Mucosa of gallbladder (tissue), 1 donor: Measurements from ENCODE around the gene FOXC2. TPM values are rescaled to one million over a fixed set of nuclear protein-coding genes. Genes with fewer than 3 reads are reported as not detected.

Source experiments
- DNase-seq: peaks from one replicate; pipeline ENCODE4 v3.0.0-alpha.2; 2020; ENCODE audit warnings: low spot score
- total RNA-seq: library from RNA; stranded (reverse); gene quantifications from one replicate; pipeline ENCODE4 v1.2.1, GENCODE V29; 2021
- donor health status: DM: no; HTN: no; CAD: no.

FOXC2 gene
- total RNA-seq: 0.92 TPM

DNA sequence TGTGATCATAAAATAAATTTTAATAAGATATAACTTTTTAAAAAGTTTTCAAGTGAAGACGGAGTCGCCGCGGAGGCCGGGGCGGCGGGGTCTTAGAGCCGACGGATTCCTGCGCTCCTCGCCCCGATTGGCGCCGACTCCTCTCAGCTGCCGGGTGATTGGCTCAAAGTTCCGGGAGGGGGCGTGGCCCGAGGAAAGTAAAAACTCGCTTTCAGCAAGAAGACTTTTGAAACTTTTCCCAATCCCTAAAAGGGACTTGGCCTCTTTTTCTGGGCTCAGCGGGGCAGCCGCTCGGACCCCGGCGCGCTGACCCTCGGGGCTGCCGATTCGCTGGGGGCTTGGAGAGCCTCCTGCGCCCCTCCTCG, at the start of gene FOXC2:
Gene FOXC2 (plus strand): TSS at position 229 of the 365 bp plus-strand sequence. CDS start 507 bp downstream, outside the sequence.
- peak; percentile 79 for DNase-seq

DNA sequence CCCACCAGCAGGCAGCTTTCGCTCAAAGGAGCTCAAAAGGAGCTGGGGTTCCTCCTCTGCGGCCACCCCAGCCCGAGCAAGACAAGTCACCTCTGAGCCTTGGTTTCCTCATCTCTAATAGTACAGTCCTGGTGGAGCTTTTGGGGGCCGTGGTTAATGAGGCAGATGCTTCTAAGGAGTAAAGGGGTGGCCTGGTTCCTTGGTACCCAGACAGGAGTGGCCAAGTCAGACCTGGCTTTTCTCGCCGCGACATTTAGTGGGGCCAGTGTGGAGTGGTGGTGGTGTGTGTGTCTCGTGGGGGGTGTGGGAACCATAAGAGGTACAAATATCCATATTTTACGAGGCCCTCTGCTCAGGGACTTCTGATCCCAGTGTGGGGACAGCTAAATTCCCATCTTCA, 49.6 kb upstream of the FOXC2 start:
- no peak for DNase-seq

DNA sequence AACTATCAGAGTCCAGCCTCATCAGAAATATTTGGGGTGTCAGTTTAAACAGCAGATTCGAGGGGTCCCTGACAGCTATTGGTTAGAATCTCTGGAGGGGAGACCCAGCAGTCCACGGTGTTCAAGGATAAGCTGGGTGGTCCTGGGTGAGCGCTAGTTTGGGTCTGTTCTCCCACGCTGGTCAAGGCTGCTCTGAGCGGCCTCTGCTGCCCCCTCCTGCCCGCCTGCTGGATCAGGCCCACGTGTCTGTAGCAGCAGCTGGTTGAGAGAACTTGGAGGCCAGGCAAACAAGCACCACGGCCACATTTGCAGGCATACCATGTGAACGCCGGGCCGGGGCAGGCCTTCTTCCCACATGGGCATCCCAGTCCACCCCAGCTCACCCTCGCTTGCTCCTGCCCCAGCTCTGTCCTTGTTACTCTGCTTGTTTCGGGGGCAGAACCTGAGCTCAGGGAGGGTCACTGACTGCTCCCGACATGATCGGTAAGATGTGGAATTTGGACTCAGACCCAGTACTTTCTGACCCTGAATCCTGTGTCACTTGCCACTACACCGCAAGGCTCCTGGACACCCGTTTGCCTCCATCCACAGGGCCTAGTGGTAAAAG, 48.9 kb upstream of the FOXC2 start:
- peak; percentile 68 for DNase-seq

DNA sequence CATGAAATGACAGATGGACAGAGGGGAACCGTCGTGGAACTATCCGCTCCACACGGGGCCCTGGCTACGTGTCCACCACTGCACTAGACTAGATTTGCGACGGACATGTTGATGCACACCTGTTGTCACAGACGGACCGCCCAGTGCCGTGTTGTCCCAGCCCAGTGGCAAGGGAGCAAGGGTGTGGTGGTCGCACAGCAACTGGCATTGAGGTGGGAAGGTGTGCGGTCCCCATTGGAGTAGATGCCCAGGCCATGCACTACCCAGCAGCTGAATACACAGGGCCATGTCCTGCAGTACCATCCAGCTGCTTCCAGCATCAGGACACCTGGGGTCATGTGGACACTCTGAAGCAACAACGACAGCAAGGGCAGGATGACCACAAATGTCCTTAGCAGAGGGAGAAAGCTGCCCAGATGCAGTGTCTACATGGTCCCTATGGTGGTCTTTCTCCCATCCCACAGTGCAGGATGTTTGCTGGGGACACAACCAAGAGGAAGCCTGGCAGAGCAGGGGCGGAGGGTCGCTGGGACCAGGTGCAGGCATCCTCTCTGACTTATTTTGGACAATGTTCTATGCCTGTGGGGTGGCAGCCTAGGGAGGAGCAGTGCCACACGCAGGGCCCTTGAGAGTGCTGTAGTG, 47.5 kb upstream of the FOXC2 start:
- no peak for DNase-seq

DNA sequence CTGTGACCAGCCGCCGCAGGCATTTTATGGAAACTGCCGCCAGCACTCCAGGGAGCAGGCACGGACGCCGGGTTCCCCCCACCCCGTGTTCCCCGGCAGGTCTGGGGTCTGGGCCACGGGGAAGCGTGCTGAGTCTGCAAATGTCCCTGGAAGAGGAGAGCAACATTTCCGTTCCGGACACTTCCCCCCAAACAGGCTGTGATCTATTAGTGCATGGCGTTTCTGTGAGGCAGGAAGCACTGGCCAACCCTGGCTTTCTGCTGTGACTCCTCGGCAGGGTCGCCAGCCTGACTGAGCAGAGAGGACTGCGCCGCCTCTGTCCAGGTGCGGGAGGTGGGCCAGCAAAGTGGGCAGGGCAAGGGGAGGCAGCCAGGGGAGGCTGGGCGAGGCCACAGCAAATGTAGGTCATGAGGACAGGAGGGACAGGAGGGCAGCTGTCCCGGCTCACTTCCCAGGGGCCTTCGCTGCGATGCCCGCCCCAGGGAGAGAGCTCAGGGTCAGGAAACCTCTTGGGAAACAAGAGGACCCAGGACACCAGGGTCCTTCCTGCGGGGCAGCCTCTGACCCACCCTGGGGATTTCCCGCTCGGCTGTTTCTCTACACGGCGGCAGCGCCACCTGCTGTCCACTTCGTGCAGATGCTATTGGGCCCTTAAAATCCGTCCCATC, 46.8 kb upstream of the FOXC2 start:
- DNase-seq: no peak

DNA sequence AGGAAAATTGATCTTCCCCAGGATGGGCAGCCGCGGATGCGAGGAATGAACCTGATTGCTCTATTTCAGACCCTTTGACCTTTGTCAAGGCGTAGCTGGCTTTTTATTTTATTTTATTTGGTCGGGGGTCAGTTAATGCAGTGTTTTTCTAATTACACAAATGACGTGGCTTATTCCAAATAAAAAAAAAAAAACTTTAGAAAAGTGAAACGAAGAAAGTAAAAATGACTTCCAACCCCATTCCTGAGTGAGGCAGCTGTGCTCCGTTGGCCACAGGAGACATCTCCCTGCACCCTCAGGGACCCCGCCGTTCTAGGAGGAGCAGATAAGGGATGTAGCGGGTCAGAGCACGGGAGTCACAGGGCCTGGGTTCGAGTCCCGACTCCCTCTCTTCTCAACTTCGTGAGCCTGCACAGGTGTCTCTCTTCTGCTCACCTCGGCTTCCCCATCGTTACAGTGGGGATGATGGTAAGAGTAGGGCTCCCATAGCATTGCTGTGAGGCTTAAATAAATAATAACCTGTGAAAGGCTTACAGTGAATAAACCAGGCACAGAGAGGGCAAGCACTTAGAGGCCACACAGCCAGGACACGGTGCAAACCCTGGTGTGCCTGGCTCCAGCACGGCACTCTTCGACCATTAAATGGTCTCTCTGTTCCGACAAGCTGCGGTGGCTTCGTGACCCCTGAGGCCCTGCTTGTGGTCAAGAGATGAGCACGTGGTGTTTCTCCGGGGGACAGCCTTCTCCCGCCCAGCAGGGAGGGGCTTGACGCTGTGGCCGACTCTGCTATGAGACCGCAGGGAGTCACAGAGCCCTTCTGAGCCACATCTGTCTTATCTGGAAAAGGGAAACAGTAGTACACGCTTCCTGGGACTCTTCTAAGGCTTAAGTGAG, 46.1 kb upstream of the FOXC2 start:
- DNase-seq: no peak

DNA sequence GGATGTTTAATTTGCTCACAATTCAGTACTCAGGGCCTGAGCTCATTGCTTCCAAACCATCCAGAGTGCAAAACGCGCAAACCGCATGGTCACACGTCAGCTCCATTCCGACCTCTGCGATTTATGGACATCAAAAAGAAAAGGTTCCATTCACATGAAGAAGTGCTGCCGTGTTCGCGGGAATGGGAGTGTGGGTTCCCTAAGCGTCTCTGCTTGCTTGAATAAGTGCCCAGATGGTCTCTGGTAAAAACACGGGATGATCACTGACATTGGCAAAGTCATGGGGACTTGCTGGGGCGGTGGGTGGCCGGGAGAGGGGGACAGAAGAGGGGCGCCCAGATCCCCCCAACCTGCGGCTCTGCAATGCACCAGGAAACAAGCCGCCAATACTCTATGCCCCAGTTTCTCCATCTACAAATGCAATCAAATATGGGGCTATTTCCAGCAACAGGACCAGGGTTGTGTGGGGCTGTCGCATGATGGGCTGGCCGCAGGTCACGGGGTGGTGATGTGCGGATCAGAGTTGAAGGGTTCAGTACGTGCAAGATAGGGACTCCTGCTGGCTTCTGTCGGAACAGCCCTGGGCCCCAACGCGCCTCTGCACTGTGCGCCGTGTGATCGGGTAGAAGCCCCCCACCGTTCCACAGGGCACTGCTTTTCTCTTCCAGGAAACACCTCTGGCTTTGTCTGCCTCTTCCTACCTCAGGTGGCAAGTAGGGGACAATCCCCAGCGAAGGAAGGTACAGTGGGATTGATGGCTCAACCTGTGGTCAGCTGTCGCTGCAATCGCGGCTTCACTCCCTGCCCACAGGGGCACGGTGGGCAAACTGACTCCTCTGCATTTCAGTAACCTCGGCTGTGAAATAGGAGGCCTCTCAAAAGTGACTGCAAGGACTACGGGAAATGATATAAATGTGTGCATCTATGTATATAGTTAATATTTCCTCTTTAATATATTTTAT, 45.1 kb upstream of the FOXC2 start:
- no peak for DNase-seq

DNA sequence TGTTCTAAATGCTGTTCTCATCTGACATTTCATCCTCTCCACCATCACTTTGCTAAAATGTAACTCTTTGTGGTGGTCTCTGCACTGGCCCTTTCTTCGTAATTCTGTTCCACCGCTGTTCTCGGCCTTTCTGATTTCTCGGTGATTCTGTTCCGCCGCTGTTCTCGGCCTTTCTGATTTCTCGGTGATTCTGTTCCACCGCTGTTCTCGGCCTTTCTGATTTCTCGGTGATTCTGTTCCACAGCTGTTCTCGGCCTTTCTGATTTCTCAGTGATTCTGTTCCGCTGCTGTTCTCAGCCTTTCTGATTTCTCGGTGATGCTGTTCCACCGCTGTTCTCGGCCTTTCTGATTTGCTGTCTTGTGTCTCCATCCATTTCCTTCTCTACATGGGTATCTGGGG, 44.0 kb upstream of the FOXC2 start:
- DNase-seq: no peak

DNA sequence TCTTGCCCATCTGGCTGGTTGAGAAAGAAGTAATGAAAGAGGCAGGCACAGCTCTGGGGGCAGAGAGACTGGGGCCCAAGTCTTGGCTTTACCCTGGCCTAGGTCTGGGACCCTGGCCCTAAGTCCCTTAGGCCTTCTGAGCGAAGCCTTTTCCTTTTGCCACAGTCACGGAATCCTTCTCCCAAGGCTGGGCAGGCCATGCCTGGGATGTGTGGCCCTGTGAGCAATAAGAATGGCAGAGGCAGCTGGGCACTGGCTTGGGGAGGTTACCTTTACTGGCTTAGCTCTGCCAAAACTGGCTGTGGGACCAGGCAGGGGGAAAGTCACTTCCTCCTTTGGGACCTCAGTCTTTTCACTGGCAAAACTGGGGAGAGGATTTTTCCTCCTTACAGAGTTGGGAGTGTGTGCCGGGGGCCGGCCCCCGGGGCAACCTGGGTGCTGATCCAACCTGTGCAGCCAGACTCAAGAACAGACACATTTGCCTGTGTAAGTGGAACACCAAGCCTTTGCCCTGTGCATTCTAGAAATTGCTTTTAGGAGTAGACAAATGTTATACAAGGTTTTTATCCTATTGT, 43.4 kb upstream of the FOXC2 start:
- DNase-seq: no peak

DNA sequence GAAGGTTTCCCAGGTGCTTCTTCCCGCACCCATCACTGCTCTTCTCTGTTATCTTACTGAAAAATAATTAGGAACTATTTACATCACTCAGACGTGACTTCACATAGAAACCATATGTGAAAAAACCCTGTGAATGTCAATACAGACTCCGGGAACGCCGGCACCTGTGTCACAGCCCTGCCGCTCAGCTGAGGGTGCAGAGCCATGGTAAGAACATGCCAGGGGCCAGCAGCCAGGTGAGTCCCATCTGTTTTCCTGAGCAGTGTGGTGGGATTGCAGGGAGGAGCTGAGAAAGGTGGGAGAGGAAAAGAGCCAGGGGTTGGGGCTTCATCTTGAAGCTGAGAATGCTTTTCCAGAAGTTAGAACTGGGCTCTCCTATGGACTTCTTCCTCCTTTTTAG, 42.6 kb upstream of the FOXC2 start:
- no peak for DNase-seq

DNA sequence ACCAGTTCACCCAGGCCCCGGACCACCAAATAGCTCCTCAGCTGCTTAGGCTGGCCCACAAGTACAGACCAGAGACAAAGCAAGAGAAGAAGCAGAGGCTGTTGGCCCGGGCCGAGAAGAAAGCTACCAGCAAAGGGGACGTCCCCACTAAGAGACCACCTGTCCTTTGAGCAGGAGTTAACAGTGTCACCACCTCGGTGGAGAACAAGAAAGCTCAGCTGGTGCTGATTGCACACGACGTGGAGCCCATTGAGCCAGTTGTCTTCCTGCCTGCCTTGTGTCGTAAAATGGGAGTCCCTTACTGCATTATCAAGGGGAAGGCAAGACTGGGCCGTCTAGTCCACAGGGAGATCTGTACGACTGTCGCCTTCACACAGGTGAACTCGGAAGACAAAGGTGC, 40.9 kb upstream of the FOXC2 start:
- DNase-seq: no peak

DNA sequence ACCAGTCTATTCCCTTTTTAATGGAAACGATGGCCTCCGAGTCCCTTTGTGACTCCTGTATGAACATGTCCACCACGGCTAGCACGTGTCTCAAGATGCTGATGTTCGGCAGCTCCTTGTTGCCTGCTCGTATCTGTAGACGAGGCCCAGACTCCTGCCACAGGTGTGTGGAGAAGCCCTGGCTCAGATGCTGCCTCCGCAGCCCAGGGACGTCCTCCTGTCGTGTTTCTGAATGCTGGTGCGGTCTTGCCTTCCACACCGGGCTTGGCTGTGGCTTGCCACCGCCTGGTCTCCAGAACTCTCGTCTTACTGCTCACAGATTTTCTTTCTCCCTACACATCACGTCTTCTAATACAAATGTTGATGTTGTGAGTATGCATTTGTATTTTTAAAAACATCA, 39.3 kb upstream of the FOXC2 start:
- DNase-seq: no peak

DNA sequence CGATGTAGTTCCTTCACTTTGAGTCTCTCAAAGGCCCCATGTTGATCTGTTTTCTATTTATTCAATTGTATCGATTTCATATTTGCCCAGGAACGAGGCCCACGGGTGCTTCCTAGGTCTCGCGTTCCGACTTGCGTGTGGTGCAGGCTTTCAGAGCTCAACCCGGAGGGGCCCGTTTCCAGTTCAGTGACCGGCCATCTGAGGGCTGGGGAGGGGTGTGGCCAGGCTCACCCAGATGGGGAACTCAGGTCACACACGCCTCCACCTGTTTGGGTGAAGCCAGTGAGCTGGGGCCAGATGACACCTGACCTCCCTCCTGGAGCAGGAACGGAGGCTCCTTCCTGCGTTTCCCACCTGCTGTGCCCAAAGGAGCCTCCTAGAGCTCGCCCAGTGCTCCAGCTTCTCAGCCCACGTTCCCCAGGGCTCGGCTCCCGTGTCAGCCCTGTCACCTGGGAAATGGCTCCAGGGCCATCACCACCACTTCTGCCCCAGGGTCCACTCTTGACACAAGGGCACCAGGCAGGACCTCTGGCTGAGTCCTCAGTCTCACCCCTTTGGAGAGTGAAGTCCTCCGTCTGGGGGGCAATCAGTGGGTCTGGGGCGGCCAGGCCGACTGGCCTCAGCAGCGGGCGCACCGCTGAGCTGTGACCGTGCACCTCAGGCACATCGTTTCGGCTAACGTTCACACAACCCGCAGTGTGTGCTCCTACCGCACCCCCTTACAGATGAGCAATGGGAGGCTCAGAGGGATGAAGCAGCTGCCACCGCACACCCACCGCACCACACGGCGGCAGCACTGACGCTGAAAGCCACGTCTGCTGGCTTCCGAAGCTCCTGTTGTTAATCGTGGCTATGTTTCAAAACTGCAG, 38.3 kb upstream of the FOXC2 start:
- no peak for DNase-seq

DNA sequence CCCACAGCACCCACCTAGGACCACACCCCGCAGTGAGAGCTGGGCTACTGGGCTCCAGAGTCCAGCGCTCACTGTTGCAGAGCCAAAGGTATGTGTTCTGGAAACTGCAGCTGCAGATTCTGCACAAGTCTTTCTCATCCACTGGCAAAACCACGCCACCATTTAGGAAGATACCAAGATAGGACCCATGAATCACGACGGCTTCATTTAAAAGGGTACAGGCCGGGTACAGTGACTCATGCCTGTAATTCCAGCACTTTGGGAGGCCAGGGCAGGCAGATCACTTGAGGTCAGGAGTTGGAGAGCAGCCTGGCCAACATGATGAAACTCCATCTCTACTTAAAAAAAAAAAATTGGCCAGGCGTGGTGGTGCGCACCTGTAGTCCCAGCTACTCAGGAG, 37.5 kb upstream of the FOXC2 start:
- no peak for DNase-seq

DNA sequence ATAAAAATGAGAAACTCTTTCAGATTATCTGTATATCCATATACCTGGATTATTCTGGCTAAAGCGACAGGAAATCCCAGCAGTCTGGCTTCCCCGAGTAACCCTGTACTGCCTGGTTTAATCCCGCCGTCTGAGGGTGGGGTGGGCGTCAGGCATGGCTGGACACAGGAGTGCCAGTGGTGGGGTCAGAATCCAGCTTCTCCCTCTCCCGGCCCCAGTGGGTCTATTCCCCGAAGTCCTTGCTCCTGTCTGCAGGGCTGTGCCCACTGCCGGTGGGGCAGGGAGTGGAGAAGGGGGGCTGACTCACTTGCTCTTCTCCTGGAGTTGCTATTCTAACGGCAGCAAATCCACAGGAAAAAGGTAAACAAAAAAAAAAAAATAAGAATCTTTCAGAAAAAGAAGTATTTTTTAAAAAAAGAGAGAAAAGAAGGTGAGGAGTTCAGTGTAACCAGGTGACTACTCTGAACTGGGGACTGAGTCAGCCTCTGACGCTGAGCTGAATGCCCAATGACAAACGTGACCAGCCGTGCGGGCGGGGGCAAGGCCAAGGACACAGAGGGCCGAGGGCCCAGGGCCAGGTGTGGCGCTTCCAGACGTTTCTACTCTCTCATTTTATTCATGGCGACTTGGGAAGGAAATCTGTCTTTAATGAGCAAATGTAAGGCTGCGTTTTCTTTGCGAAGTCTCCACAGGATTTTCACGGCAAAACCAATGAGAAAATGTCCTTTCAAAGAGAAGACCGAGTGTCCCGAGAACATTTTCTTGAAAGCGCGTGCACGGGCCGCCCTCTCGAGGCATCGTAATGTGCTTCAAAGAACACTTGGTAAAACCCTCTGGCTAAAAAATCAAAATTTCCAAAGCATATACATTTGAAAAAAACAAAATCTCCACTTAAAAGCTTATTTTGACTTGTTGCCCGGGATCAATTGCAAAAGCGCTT, 36.1 kb upstream of the FOXC2 start:
- no peak for DNase-seq

DNA sequence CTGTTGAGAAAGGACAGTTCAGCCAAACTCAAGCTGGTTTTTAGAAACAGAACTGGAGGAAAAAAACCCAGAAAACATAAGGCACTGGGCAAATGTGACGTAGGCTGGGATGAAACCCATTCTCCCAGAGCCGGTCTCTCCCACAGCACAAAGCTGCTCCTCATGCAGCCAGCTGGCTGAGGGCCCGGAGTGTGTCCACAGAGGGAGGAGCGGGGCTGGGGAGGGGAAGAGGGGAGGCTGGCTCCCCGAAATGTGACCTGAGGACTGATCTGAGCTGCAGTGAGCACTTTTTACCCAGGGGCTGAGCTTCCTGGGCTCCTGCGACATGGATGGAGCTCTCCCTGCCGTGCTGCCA, 35.5 kb upstream of the FOXC2 start:
- DNase-seq: peak; percentile 71

DNA sequence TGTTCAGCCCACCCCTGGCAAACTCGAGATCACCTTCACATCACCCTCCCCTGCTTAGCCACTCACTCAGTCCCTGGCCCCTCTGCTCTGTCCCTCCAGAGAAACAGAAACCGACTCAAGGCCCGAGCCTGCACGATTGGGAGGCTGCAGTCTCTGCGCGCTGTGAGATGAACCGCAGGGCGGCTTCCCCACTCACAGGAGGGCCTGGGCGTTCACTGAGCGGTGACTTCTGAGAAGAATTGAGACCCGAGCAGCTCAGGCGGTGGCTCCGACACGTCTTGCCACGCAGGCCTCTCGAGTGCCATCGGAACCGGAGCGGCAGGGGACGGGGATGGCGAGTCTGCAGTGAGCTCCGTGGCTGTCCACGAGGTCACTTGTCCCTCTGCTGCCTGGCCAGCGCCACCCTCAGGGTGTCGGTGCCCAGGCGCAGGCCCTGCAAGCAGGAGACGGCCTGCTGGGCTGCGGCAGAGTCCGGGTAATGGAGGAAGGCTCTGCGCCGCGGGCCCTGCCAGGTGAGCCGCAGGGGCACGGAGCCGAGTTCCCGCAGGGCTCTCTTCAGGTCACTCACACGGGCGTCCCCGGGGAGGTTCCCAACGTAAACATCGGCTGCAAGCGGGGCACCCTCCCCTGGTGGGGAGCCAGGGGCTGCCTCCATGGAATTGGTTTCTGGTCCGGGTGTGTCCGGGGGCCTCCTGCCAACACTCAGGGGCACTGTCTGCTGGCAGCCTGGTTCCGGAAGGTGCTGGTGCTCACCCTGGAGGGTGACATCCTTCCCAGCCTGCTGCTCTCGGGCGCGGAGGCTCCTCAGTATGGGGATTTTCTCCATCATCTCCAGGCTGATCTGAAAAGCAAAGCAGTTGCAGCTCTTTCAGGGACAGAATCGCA, 34.7 kb upstream of the FOXC2 start:
- no peak for DNase-seq

DNA sequence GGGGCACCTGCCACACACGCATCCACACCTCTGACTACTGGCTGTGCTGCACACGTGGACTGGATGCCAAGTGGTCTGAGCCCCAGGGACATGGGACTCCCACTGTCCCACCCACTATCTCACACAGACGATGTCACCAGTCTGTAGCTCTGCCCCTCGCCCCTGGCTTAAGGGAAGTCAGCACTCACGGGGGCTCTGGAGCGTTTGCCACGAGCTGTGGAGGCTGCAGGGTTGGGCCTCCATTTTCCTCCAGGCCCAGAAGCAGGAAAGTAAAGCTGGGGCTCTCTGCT, 34.2 kb upstream of the FOXC2 start:
- no peak for DNase-seq
